ENCODE data around the gene CBFA2T2. TPM values are rescaled to one million over a fixed set of nuclear protein-coding genes. Genes with fewer than 3 reads are reported as not detected.
A peak's percentile ranks its signal among the peaks of the same experiment; 100 is the strongest.

The CBFA2T2 gene
- total and polyA plus RNA-seq, 10 of the 15 experiments (the other 5 are each of a cell fraction or from before 2014, with no cell fraction given), result 0.61 to 8.6 (median 5.5) TPM

GRCh38 chr20:33477386-33478234 is 12.3 kb upstream of the CBFA2T2 start:
- Histone ChIP-seq H3K4me1 (ENCODE audit: control insufficient read depth, insufficient read depth, low read length) (no peaks in the 10 kb centered on the region), H3K79me2 (ENCODE audit: control insufficient read depth, insufficient read depth, low read length) (no peaks in the 10 kb centered on the region), H3K27me3 (replicated peaks in 1 of 2; ENCODE audit: control insufficient read depth in 2 of 2, insufficient read depth in 2 of 2, low read length in 1 of 2) (no peaks in the 10 kb centered on the region), H3K9me3 (replicated peaks; ENCODE audit: control insufficient read depth, insufficient read depth, low read length) (no peaks in the 10 kb centered on the region), H2AFZ (ENCODE audit: control insufficient read depth, low read depth, low read length) (no peak overlapping the region), H3K4me3 (no peak overlapping the region), H4K20me1 (ENCODE audit: control insufficient read depth, insufficient read depth) (no peaks in the 10 kb centered on the region), H3K27ac (ENCODE audit: control insufficient read depth, insufficient read depth) (no peak overlapping the region), H3K36me3 (ENCODE audit: control insufficient read depth in 2 of 2, insufficient read depth in 2 of 2, low read length in 1 of 2) (no peaks in the 10 kb centered on the region), H3K9ac (ENCODE audit: control insufficient read depth, insufficient read depth, low read length) (no peak overlapping the region), H3K4me2 (ENCODE audit: control insufficient read depth, insufficient read depth) (no peak overlapping the region)
- POLR2A ChIA-PET, result no interaction called here
- no peak for DNase-seq (ENCODE audit: low read depth, low spot score)
- CTCF ChIA-PET, result interaction anchor here (0.6 to 0.8 kb wide), 2 partner anchors 11 to 651 kb away, joined by 3 read pairs; no protein-coding TSS in a partner anchor
- RAD21 ChIA-PET (ENCODE audit: unreplicated experiment), result no interaction called here
- in situ Hi-C loops (cut with MboI) (no loop called here), intact Hi-C loops (cut with micrococcal nuclease; ENCODE audit: unreplicated experiment) (no loop called here)
- FAIRE-seq, result no peak
- TF ChIP-seq RCOR1 (conservative IDR thresholded peaks at IDR 0.05; ENCODE audit: low read depth, low read length) (no peak), RUNX3 (IDR thresholded peaks at IDR 0.05; ENCODE audit: low read length) (no peak), NR2C1 (IDR thresholded peaks at IDR 0.05) (no peak), E4F1 (IDR thresholded peaks at IDR 0.05; ENCODE audit: borderline replicate concordance, partially characterized antibody) (peak; percentile 18)
- SMC1A ChIA-PET (ENCODE audit: uncharacterized antibody, unreplicated experiment), result interaction anchor here (0.6 kb wide), 1 partner anchor 312 kb away, joined by 3 read pairs; no protein-coding TSS in a partner anchor
- no TSS peak for BruUV-seq (replicated peaks)
- no peak for ATAC-seq
- 53% methylated on average over 7 of the region's 7 CpGs for WGBS (ENCODE audit: insufficient coverage, insufficient replicate concordance, low lambda C conversion rate, missing lambda C conversion rate)
